ENCODE data around the gene ZNF641.

DNA sequence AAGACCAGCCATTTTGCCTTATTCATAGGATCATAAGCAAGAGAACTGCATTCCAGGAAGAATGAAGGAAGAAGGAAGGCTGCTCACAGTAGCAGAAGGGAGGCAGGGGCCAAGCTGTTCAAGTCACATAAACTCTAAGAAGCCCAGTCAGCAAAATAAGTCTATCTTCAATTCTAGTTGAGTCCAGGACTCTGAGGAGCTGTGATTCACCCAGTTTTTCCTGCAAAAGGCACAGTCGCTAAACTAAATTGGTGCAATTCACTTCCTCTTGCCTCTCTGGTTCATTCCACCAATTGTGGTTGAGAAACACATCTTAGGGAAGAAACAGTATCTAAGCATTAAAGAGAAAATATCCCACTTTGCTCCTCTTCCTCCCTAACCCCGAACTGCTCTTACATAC lies 9.8 kb downstream of the ZNF641 start:
- TF ChIP-seq, protein P1, sequence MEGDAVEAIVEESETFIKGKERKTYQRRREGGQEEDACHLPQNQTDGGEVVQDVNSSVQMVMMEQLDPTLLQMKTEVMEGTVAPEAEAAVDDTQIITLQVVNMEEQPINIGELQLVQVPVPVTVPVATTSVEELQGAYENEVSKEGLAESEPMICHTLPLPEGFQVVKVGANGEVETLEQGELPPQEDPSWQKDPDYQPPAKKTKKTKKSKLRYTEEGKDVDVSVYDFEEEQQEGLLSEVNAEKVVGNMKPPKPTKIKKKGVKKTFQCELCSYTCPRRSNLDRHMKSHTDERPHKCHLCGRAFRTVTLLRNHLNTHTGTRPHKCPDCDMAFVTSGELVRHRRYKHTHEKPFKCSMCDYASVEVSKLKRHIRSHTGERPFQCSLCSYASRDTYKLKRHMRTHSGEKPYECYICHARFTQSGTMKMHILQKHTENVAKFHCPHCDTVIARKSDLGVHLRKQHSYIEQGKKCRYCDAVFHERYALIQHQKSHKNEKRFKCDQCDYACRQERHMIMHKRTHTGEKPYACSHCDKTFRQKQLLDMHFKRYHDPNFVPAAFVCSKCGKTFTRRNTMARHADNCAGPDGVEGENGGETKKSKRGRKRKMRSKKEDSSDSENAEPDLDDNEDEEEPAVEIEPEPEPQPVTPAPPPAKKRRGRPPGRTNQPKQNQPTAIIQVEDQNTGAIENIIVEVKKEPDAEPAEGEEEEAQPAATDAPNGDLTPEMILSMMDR (IDR thresholded peaks at IDR 0.05) = no peak
- no peak for TF ChIP-seq POLR2A (IDR thresholded peaks at IDR 0.05)

Data from adrenal gland (tissue), 5 donors.